HCT116 (cell line): ENCODE measurements around the gene NTRK3. TPM values are rescaled to one million over a fixed set of nuclear protein-coding genes. Genes with fewer than 3 reads are reported as not detected.

Experiments used
- ATAC-seq: fragments of 200-7000 bp; cut with Tn5 transposase; 2 replicates; pipeline ENCODE4 v1.9.1; 2020; ENCODE audit warnings: mild to moderate bottlenecking, moderate library complexity
- BruUV-seq: library from RNA; stranded (reverse); fragments of 400-500 nt; replicated peaks from 2 replicates; lab custom pipeline; 2021; lab: Mats Ljungman, UMichigan
- CTCF ChIA-PET: fragments of 300-600 bp; sonication (Branson Sonifier 250); formaldehyde crosslinking; loops from one replicate; lab custom pipeline; 2021; ENCODE audit warnings: antibody characterized with exemption; lab: Charles Lee
- POLR2A ChIA-PET: fragments of 300-600, 350-600 bp; sonication (Branson Sonifier 250); formaldehyde crosslinking; loops from one replicate; lab custom pipeline; 2021; ENCODE audit warnings: antibody characterized with exemption; lab: Charles Lee
- RAD21 ChIA-PET, 2 experiments: fragments of 300-600 bp; sonication (Branson Sonifier 250); formaldehyde crosslinking; loops; one replicate each; lab custom pipeline; 2023; ENCODE audit warnings: low total read pairs in 2 of 2; ENCODE audit not compliant: uncharacterized antibody in 2 of 2, unreplicated experiment in 2 of 2, low non-redundant PET in 1 of 2; lab: Charles Lee
- DNase-seq: peaks from one replicate; pipeline ENCODE4 v3.0.0-alpha.2; 2010; ENCODE audit warnings: low read depth, low spot score
- H2AFZ ChIP-seq: fragments of 200-600 bp; shearing (Covaris generic), sonication (generic); 2 replicates; pipeline ENCODE4 v1.6.1; 2017; ENCODE audit warnings: low read depth, mixed run types, mixed read lengths, antibody characterized with exemption, low read length; ENCODE audit not compliant: poor library complexity, severe bottlenecking
- H3K27ac ChIP-seq: 2 replicates; pipeline ENCODE4 v1.5.1; 2012; ENCODE audit warnings: low read depth, low read length
- H3K27me3 ChIP-seq: fragments of 200-600 bp; sonication (generic); 2 replicates; pipeline ENCODE4 v1.6.1; 2016; ENCODE audit warnings: mixed run types, low read length, mixed read lengths; ENCODE audit not compliant: insufficient read depth
- H3K36me3 ChIP-seq, 2 experiments: fragments of 200-500 bp in 1 of 2; fragments of 200-600 bp in 1 of 2; sonication (Bioruptor generic) in 1 of 2; sonication (generic) in 1 of 2; 2 replicates each; pipeline versions ENCODE4 v1.5.1 to v1.6.1; 2014 to 2016; ENCODE audit warnings: low read length in 2 of 2, inconsistent platforms in 1 of 2, mixed read lengths in 1 of 2, mixed run types in 1 of 2; ENCODE audit not compliant: insufficient read depth in 2 of 2, control insufficient read depth in 1 of 2
- H3K4me1 ChIP-seq, 2 experiments: fragments of 200-600 bp in 1 of 2; sonication (generic) in 1 of 2; 2 replicates each; pipeline versions ENCODE4 v1.5.1 to v1.6.1; 2012 to 2017; ENCODE audit warnings: low read length in 2 of 2, inconsistent platforms in 1 of 2, mild to moderate bottlenecking in 1 of 2, mixed read lengths in 1 of 2, mixed run types in 1 of 2, moderate library complexity in 1 of 2; ENCODE audit not compliant: insufficient read depth in 2 of 2, control insufficient read depth in 1 of 2
- H3K4me2 ChIP-seq: fragments of 200-600 bp; sonication (generic); 2 replicates; pipeline ENCODE4 v1.6.1; 2017; ENCODE audit warnings: mixed run types, low read length, mixed read lengths
- H3K4me3 ChIP-seq, 2 experiments: fragments of 200-600 bp in 1 of 2; sonication (generic) in 1 of 2; replicated peaks in 1 of 2; 2 replicates each; pipeline ENCODE4 v1.5.1; 2011 to 2016; ENCODE audit warnings: low read length in 2 of 2, control low read depth in 1 of 2, low read depth in 1 of 2, mild to moderate bottlenecking in 1 of 2, mixed read lengths in 1 of 2, mixed run types in 1 of 2
- H3K79me2 ChIP-seq: fragments of 200-600 bp; sonication (generic); 2 replicates; pipeline ENCODE4 v1.6.1; 2017; ENCODE audit warnings: mild to moderate bottlenecking, mixed run types, low read length, moderate library complexity, mixed read lengths; ENCODE audit not compliant: insufficient read depth
- H3K9ac ChIP-seq: fragments of 200-600 bp; sonication (generic); 2 replicates; pipeline ENCODE4 v1.6.1; 2016; ENCODE audit warnings: low read length, mixed read lengths
- H3K9me2 ChIP-seq: fragments of 200-600 bp; sonication (generic), shearing (Covaris generic); 2 replicates; pipeline ENCODE4 v1.6.1; 2017; ENCODE audit warnings: mixed run types, mild to moderate bottlenecking, moderate library complexity; ENCODE audit not compliant: insufficient read depth
- H3K9me3 ChIP-seq, 2 experiments: fragments of 200-500 bp in 1 of 2; fragments of 200-600 bp in 1 of 2; sonication (Bioruptor generic) in 1 of 2; sonication (generic) in 1 of 2; 2 replicates each; pipeline ENCODE4 v1.6.1; 2014 to 2017; ENCODE audit warnings: low read length in 2 of 2, mixed read lengths in 2 of 2, inconsistent platforms in 1 of 2, low read depth in 1 of 2, mild to moderate bottlenecking in 1 of 2, mixed run types in 1 of 2, moderate library complexity in 1 of 2; ENCODE audit not compliant: control insufficient read depth in 1 of 2, insufficient read depth in 1 of 2
- H4K20me1 ChIP-seq: fragments of 200-600 bp; sonication (generic), shearing (Covaris generic); 2 replicates; pipeline ENCODE4 v1.6.1; 2017; ENCODE audit warnings: mixed run types, mild to moderate bottlenecking, moderate library complexity; ENCODE audit not compliant: insufficient read depth
- ATF3 ChIP-seq: IDR thresholded peaks from 2 replicates; pipeline ENCODE4 v1.6.1; 2012
- CEBPB ChIP-seq: IDR thresholded peaks from 2 replicates; pipeline ENCODE4 v1.6.1; 2012; ENCODE audit warnings: low read depth
- EGR1 ChIP-seq: IDR thresholded peaks from 2 replicates; pipeline ENCODE4 v1.6.1; 2012; ENCODE audit warnings: low read depth
- ELF1 ChIP-seq: IDR thresholded peaks from 2 replicates; pipeline ENCODE4 v1.6.1; 2012; ENCODE audit warnings: low read depth, borderline replicate concordance
- EZH2 ChIP-seq: fragments of 200-600 bp; sonication (generic); IDR thresholded peaks from 2 replicates; pipeline ENCODE4 v1.6.1; 2017; ENCODE audit warnings: antibody characterized with exemption, mixed run types
- EZH2phosphoT487 ChIP-seq: fragments of 200-600 bp; IDR thresholded peaks from 2 replicates; pipeline ENCODE4 v1.6.1; 2018; ENCODE audit warnings: antibody characterized with exemption, borderline replicate concordance
- FOSL1 ChIP-seq: IDR thresholded peaks from 2 replicates; pipeline ENCODE4 v1.6.1; 2012; ENCODE audit warnings: low read depth
- JUND ChIP-seq: IDR thresholded peaks from 2 replicates; pipeline ENCODE4 v1.6.1; 2012
- MAX ChIP-seq: IDR thresholded peaks from 2 replicates; pipeline ENCODE4 v1.6.1; 2012
- POLR2A ChIP-seq: IDR thresholded peaks from 2 replicates; pipeline ENCODE4 v1.7.0; 2011; ENCODE audit warnings: borderline replicate concordance; ENCODE audit not compliant: insufficient read depth, insufficient read length; ENCODE audit errors: extremely low read depth
- POLR2AphosphoS5 ChIP-seq: IDR thresholded peaks from 2 replicates; pipeline ENCODE4 v1.6.1; 2011; ENCODE audit warnings: mild to moderate bottlenecking, low read depth, low read length, moderate library complexity
- REST ChIP-seq: IDR thresholded peaks from 2 replicates; pipeline ENCODE4 v1.6.1; 2012; ENCODE audit warnings: low read depth
- SP1 ChIP-seq: IDR thresholded peaks from 2 replicates; pipeline ENCODE4 v1.6.1; 2012; ENCODE audit warnings: low read depth
- SRF ChIP-seq: IDR thresholded peaks from 2 replicates; pipeline ENCODE4 v1.6.1; 2012; ENCODE audit warnings: low read depth
- TCF7L2 ChIP-seq: IDR thresholded peaks from 2 replicates; pipeline ENCODE4 v1.7.0; 2011; ENCODE audit warnings: borderline replicate concordance, inconsistent platforms; ENCODE audit not compliant: insufficient read depth, insufficient read length; ENCODE audit errors: extremely low read depth
- ZFX ChIP-seq: fragments of 450-650 bp; IDR thresholded peaks from 2 replicates; pipeline ENCODE4 v1.6.1; 2017
- intact Hi-C: fragments of 100-400 bp; cut with micrococcal nuclease; formaldehyde crosslinking; loops from 2 replicates; pipeline ENCODE4 v1.10.0; 2022
- total RNA-seq: library from RNA; stranded (reverse); gene quantifications from one replicate; pipeline ENCODE4 v1.2.1, GENCODE V29; 2021; ENCODE audit not compliant: unreplicated experiment
- TF ChIP-seq, protein P1 (sequence below), 3 experiments: fragments of 200-600 bp in 1 of 3; sonication (generic) in 1 of 3; IDR thresholded peaks in 2 of 3; conservative IDR thresholded peaks in 1 of 3; 2 replicates each; pipeline ENCODE4 v1.5.1; 2012 to 2017; ENCODE audit warnings: low read depth in 2 of 3, low read length in 2 of 3, antibody characterized with exemption in 1 of 3, borderline replicate concordance in 1 of 3, control low read depth in 1 of 3, mild to moderate bottlenecking in 1 of 3, mixed read lengths in 1 of 3, mixed run types in 1 of 3, moderate library complexity in 1 of 3; ENCODE audit not compliant: insufficient read depth in 1 of 3

NTRK3 gene
- total RNA-seq, 1 experiment from 2014 or later, result not detected

DNA sequence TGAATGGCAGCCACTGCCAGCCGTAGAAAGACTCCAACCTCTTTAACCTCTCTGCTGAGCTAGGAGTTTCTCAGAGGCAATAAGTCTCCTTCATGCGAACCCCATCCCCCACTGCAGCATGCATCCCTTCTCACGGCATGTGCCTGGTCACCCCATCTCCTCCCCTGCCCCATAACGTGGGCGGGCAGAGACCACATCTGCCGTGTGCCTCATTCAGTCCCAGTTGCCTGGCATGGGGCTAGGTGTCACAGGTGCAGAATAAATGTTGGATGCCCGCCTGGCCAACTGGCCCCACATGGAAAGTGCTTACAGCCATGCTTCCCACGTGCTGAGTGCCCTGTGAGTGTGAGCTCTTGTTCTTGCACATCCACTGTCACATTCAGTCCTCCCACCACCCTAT lies 43.5 kb upstream of the NTRK3 start:
- Histone ChIP-seq H3K36me3 (no peaks in the 10 kb centered on the region), H2AFZ (no peak overlapping the region), H3K79me2 (no peaks in the 10 kb centered on the region), H3K4me3 (no peak overlapping the region), H3K4me1 (no peaks in the 10 kb centered on the region), H3K27me3 (peaks cover 46% of the 10 kb centered on the region), H3K27ac (no peak overlapping the region), H3K9ac (no peak overlapping the region), H3K4me2 (no peak overlapping the region), H3K9me3 (no peaks in the 10 kb centered on the region), H3K9me2 (no peaks in the 10 kb centered on the region), H4K20me1 (no peaks in the 10 kb centered on the region)
- TF ChIP-seq MAX (no peak), EZH2 (no peak), ZFX (no peak), FOSL1 (no peak), POLR2A (no peak), EGR1 (no peak), JUND (no peak), EZH2phosphoT487 (no peak), SP1 (no peak), CEBPB (no peak), POLR2AphosphoS5 (no peak), ATF3 (no peak), SRF (no peak), TCF7L2 (no peak)
- ChIA-PET CTCF (no interaction called here), POLR2A (no interaction called here), RAD21 (no interaction called here)
- BruUV-seq, result no TSS peak
- ATAC-seq, result no peak
- intact Hi-C loops, result no loop called here
- no peak for DNase-seq

DNA sequence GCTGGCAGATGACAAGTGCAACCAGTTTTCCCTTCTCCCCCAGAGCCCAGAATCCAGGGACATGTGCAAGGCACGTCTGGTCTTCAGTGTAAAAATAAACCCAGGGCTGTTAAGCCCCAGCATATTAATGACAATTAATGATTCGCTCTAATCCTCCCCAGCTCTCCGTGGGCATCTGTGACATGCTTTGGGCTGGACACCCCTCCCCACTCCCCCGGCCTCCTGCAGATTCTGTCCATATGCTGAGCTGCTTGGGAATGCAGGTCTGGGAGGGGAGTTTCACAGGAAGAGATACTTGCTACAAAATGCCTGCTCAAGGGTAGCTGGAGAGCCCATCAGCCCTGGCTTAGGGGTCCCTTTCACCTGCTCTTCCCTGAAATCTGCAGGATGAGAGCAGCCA lies 43.0 kb upstream of the NTRK3 start:
- ATAC-seq (no peak), DNase-seq (no peak)
- RAD21 ChIA-PET, result no interaction called here
- POLR2A ChIA-PET, result no interaction called here
- BruUV-seq, result no TSS peak
- Histone ChIP-seq H3K9me2 (no peaks in the 10 kb centered on the region), H3K4me3 (no peak overlapping the region), H3K9me3 (no peaks in the 10 kb centered on the region), H3K4me2 (no peak overlapping the region), H3K27ac (no peak overlapping the region), H2AFZ (no peak overlapping the region), H3K4me1 (no peaks in the 10 kb centered on the region), H3K36me3 (no peaks in the 10 kb centered on the region), H4K20me1 (no peaks in the 10 kb centered on the region), H3K27me3 (peaks cover 51% of the 10 kb centered on the region), H3K9ac (no peak overlapping the region), H3K79me2 (no peaks in the 10 kb centered on the region)
- CTCF ChIA-PET, result no interaction called here
- intact Hi-C loops, result no loop called here
- TF ChIP-seq MAX (no peak), REST (no peak), ELF1 (no peak), CEBPB (no peak), TCF7L2 (no peak)
- TF ChIP-seq, protein P1, sequence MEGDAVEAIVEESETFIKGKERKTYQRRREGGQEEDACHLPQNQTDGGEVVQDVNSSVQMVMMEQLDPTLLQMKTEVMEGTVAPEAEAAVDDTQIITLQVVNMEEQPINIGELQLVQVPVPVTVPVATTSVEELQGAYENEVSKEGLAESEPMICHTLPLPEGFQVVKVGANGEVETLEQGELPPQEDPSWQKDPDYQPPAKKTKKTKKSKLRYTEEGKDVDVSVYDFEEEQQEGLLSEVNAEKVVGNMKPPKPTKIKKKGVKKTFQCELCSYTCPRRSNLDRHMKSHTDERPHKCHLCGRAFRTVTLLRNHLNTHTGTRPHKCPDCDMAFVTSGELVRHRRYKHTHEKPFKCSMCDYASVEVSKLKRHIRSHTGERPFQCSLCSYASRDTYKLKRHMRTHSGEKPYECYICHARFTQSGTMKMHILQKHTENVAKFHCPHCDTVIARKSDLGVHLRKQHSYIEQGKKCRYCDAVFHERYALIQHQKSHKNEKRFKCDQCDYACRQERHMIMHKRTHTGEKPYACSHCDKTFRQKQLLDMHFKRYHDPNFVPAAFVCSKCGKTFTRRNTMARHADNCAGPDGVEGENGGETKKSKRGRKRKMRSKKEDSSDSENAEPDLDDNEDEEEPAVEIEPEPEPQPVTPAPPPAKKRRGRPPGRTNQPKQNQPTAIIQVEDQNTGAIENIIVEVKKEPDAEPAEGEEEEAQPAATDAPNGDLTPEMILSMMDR (IDR thresholded peaks at IDR 0.05 in 2 of 3, conservative IDR thresholded peaks at IDR 0.05 in 1 of 3; ENCODE audit: borderline replicate concordance in 1 of 3, insufficient read depth in 1 of 3, low read depth in 2 of 3, low read length in 2 of 3), result no peak
